ENCODE results near the gene MYEOV. TPM values are rescaled to one million over a fixed set of nuclear protein-coding genes. Genes with fewer than 3 reads are reported as not detected.
A peak's percentile ranks its signal among the peaks of the same experiment; 100 is the strongest.

MYEOV gene
- total RNA-seq, 1 experiment from 2014 or later, result not detected

GRCh38 chr11:69321877-69322361 lies 28.0 kb downstream of the MYEOV start:
- H3K36me3 Mint-ChIP-seq (ENCODE audit: insufficient read depth, unreplicated experiment), result no peaks in the 10 kb centered on the region
- TF ChIP-seq, protein P1, sequence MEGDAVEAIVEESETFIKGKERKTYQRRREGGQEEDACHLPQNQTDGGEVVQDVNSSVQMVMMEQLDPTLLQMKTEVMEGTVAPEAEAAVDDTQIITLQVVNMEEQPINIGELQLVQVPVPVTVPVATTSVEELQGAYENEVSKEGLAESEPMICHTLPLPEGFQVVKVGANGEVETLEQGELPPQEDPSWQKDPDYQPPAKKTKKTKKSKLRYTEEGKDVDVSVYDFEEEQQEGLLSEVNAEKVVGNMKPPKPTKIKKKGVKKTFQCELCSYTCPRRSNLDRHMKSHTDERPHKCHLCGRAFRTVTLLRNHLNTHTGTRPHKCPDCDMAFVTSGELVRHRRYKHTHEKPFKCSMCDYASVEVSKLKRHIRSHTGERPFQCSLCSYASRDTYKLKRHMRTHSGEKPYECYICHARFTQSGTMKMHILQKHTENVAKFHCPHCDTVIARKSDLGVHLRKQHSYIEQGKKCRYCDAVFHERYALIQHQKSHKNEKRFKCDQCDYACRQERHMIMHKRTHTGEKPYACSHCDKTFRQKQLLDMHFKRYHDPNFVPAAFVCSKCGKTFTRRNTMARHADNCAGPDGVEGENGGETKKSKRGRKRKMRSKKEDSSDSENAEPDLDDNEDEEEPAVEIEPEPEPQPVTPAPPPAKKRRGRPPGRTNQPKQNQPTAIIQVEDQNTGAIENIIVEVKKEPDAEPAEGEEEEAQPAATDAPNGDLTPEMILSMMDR (IDR thresholded peaks at IDR 0.05; ENCODE audit: unreplicated experiment), result no peak
- H3K27me3 Mint-ChIP-seq (ENCODE audit: insufficient read depth, unreplicated experiment), result no peaks in the 10 kb centered on the region
- no peak overlapping the region for H3K4me3 Mint-ChIP-seq (ENCODE audit: unreplicated experiment)
- peak; percentile 52 for DNase-seq (ENCODE audit: unreplicated experiment)
- POLR2A ChIA-PET, result no interaction called here
- intact Hi-C loops (cut with micrococcal nuclease), result no loop called here
- no peak overlapping the region for H3K27ac Mint-ChIP-seq (ENCODE audit: low read depth, unreplicated experiment)
- CTCF ChIA-PET, result interaction anchor here (0.5 to 0.6 kb wide), 2 partner anchors 348 to 587 kb away, joined by 3 to 4 read pairs; no protein-coding TSS in a partner anchor
- H3K4me1 Mint-ChIP-seq (ENCODE audit: insufficient read depth, unreplicated experiment), result peaks cover 7% of the 10 kb centered on the region
- no TSS peak for BruUV-seq (replicated peaks)
- H3K9me3 Mint-ChIP-seq (ENCODE audit: unreplicated experiment), result no peaks in the 10 kb centered on the region

DNA sequence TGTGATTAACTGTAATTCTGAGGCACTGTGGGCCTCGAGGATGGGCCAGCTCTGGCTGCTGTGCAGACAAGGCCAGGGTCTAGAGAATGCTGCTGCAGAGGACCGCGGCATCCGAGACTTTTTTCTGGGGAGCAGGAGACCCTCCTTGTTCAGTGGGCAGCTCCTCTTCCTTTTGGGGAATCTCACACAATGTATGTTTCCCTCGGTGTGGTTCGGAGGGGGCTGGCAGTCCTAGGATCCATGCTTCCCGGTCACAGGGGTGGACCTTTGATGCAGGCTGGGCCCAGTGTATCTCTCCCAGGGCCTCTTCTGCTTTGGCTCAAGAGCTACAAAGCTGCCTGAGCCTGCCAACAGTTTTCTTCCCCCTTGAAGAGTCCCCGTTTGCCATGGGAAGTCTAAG lies 31.5 kb downstream of the MYEOV start:
- H3K9me3 Mint-ChIP-seq (ENCODE audit: unreplicated experiment), result no peaks in the 10 kb centered on the region
- peaks cover 5% of the 10 kb centered on the region for H3K4me1 Mint-ChIP-seq (ENCODE audit: insufficient read depth, unreplicated experiment)
- POLR2A ChIA-PET, result interaction anchor here (0.6 kb wide), 1 partner anchor 104 kb away, joined by 3 read pairs; no protein-coding TSS in a partner anchor
- no peak overlapping the region for H3K27ac Mint-ChIP-seq (ENCODE audit: low read depth, unreplicated experiment)
- CTCF ChIA-PET, result no interaction called here
- TF ChIP-seq, protein P1 (IDR thresholded peaks at IDR 0.05; ENCODE audit: unreplicated experiment), result no peak
- no peaks in the 10 kb centered on the region for H3K27me3 Mint-ChIP-seq (ENCODE audit: insufficient read depth, unreplicated experiment)
- no TSS peak for BruUV-seq (replicated peaks)
- H3K36me3 Mint-ChIP-seq (ENCODE audit: insufficient read depth, unreplicated experiment), result peaks cover 6% of the 10 kb centered on the region
- intact Hi-C loops (cut with micrococcal nuclease), result no loop called here
- no peak overlapping the region for H3K4me3 Mint-ChIP-seq (ENCODE audit: unreplicated experiment)
- no peak for DNase-seq (ENCODE audit: unreplicated experiment)

GRCh38 chr11:69326622-69327219 lies 32.8 kb downstream of the MYEOV start:
- BruUV-seq (replicated peaks), result no TSS peak
- Mint-ChIP-seq H3K36me3 (ENCODE audit: insufficient read depth, unreplicated experiment) (peaks cover 6% of the 10 kb centered on the region), H3K4me1 (ENCODE audit: insufficient read depth, unreplicated experiment) (no peaks in the 10 kb centered on the region), H3K9me3 (ENCODE audit: unreplicated experiment) (no peaks in the 10 kb centered on the region), H3K4me3 (ENCODE audit: unreplicated experiment) (no peak overlapping the region), H3K27me3 (ENCODE audit: insufficient read depth, unreplicated experiment) (no peaks in the 10 kb centered on the region), H3K27ac (ENCODE audit: low read depth, unreplicated experiment) (no peak overlapping the region)
- intact Hi-C loops (cut with micrococcal nuclease), result no loop called here
- ChIA-PET CTCF (interaction anchor here (1.0 kb wide), 1 partner anchor 10 kb away, joined by 3 read pairs; no protein-coding TSS in a partner anchor), POLR2A (no interaction called here)
- DNase-seq (ENCODE audit: unreplicated experiment), result no peak
- TF ChIP-seq, protein P1 (IDR thresholded peaks at IDR 0.05; ENCODE audit: unreplicated experiment), result no peak

DNA sequence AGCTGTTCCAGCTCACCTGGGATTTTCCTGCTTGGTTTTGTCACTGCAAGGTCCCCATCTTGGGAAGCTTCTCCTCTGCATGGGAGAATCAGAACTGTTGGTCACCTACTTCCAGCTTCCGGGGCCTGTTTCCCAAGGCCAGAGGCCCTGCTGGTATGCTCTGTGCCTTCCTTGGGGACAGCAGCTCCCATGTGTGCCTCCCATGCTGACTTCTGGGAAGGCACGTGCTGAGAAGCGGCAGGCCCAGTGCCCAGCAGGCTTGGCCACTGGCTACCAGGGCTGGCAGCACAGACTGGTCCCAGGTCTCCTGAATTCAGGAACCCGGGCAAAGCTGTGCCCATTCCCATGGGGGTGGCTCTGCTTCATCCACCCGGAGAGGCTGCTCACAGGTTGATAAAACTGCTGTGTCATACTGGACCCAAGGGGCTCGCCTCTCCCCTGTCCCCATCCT lies 33.8 kb downstream of the MYEOV start:
- Mint-ChIP-seq H3K36me3 (ENCODE audit: insufficient read depth, unreplicated experiment) (peaks cover 6% of the 10 kb centered on the region), H3K27me3 (ENCODE audit: insufficient read depth, unreplicated experiment) (no peaks in the 10 kb centered on the region), H3K4me1 (ENCODE audit: insufficient read depth, unreplicated experiment) (no peaks in the 10 kb centered on the region), H3K4me3 (ENCODE audit: unreplicated experiment) (no peak overlapping the region), H3K27ac (ENCODE audit: low read depth, unreplicated experiment) (no peak overlapping the region), H3K9me3 (ENCODE audit: unreplicated experiment) (no peaks in the 10 kb centered on the region)
- BruUV-seq (replicated peaks), result no TSS peak
- intact Hi-C loops (cut with micrococcal nuclease), result no loop called here
- DNase-seq (ENCODE audit: unreplicated experiment), result no peak
- TF ChIP-seq, protein P1 (IDR thresholded peaks at IDR 0.05; ENCODE audit: unreplicated experiment), result no peak
- ChIA-PET POLR2A (no interaction called here), CTCF (interaction anchor here (1.0 kb wide), 1 partner anchor 9 kb away, joined by 3 read pairs; no protein-coding TSS in a partner anchor)
